ENCODE data around the gene CEP112.
"Not testable (repeated sequence)": the region's sequence is repeated elsewhere in the genome, so short reads cannot be mapped to it uniquely, and the experiment has no call there.

CEP112 gene

GRCh38 chr17:65743308-65743655 is 448.7 kb downstream of the CEP112 start:
- Histone ChIP-seq H3K9me3 (replicated peaks; ENCODE audit: low read length) (no peaks in the 10 kb centered on the region), H3K4me3 (ENCODE audit: low read length) (peak overlapping the region; percentile 46), H3K4me1 (ENCODE audit: control insufficient read depth, insufficient read depth, low read length) (peaks cover 32% of the 10 kb centered on the region), H3K9ac (ENCODE audit: low read depth, low read length) (peak overlapping the region; percentile 74), H3K4me2 (ENCODE audit: low read length) (peak overlapping the region; percentile 83), H3K36me3 (ENCODE audit: insufficient read depth, low read length) (no peaks in the 10 kb centered on the region), H3K27me3 (ENCODE audit: control insufficient read depth, insufficient read depth, low read length) (no peaks in the 10 kb centered on the region)

GRCh38 chr17:65742403-65743307 is 449.3 kb downstream of the CEP112 start:
- H3K4me2 ChIP-seq (ENCODE audit: low read length): peak overlapping the region; percentile 83
- H3K27me3 ChIP-seq (ENCODE audit: control insufficient read depth, insufficient read depth, low read length): no peaks in the 10 kb centered on the region
- H3K9ac ChIP-seq (ENCODE audit: low read depth, low read length): peak overlapping the region; percentile 79
- peak overlapping the region; percentile 56 for H3K4me3 ChIP-seq (ENCODE audit: low read length)
- no peaks in the 10 kb centered on the region for H3K9me3 ChIP-seq (replicated peaks; ENCODE audit: low read length)
- H3K4me1 ChIP-seq (ENCODE audit: control insufficient read depth, insufficient read depth, low read length): peaks cover 32% of the 10 kb centered on the region
- H3K36me3 ChIP-seq (ENCODE audit: insufficient read depth, low read length): no peaks in the 10 kb centered on the region

- Histone ChIP-seq H3K36me3 (ENCODE audit: insufficient read depth, low read length) (no peaks in the 10 kb centered on the region), H3K27me3 (ENCODE audit: control insufficient read depth, insufficient read depth, low read length) (no peaks in the 10 kb centered on the region), H3K4me2 (ENCODE audit: low read length) (no peak overlapping the region), H3K4me1 (ENCODE audit: control insufficient read depth, insufficient read depth, low read length) (peaks cover 32% of the 10 kb centered on the region), H3K9me3 (replicated peaks; ENCODE audit: low read length) (no peaks in the 10 kb centered on the region), H3K9ac (ENCODE audit: low read depth, low read length) (peak overlapping the region; percentile 79), H3K4me3 (ENCODE audit: low read length) (no peak overlapping the region)
Measured at GRCh38 chr17:65741710-65742109, 450.2 kb downstream of the CEP112 start.

- Histone ChIP-seq H3K27me3 (ENCODE audit: control insufficient read depth, insufficient read depth, low read length) (no peaks in the 10 kb centered on the region), H3K36me3 (ENCODE audit: insufficient read depth, low read length) (no peaks in the 10 kb centered on the region), H3K9me3 (replicated peaks; ENCODE audit: low read length) (no peaks in the 10 kb centered on the region), H3K4me1 (ENCODE audit: control insufficient read depth, insufficient read depth, low read length) (peaks cover 23% of the 10 kb centered on the region), H3K4me3 (ENCODE audit: low read length) (no peak overlapping the region), H3K9ac (ENCODE audit: low read depth, low read length) (no peak overlapping the region), H3K4me2 (ENCODE audit: low read length) (no peak overlapping the region)
Measured at GRCh38 chr17:65739034-65739433, 452.9 kb downstream of the CEP112 start.

DNA sequence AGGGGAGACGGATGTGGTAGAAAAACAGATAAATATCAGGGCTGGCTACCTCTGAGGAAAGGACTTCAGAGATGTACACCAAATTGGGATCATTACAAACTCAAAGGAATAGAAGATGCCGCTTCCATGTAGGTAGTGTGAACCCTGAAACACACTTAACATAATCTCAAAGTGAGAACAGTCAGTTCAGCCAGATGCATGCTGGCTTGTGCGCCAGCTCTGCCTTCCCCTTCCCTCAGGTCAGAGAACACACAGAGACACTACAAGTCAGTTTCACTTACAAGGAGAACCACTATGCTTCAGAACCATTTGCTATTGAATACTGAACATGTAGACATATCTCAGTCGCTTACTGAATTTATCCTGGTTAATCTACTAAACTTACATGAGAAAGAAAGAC is 454.5 kb downstream of the CEP112 start:
- Histone ChIP-seq H3K4me3 (ENCODE audit: low read length) (no peak overlapping the region), H3K27me3 (ENCODE audit: control insufficient read depth, insufficient read depth, low read length) (no peaks in the 10 kb centered on the region), H3K9ac (ENCODE audit: low read depth, low read length) (no peak overlapping the region), H3K4me2 (ENCODE audit: low read length) (no peak overlapping the region), H3K4me1 (ENCODE audit: control insufficient read depth, insufficient read depth, low read length) (peaks cover 9% of the 10 kb centered on the region), H3K36me3 (ENCODE audit: insufficient read depth, low read length) (no peaks in the 10 kb centered on the region), H3K9me3 (replicated peaks; ENCODE audit: low read length) (no peaks in the 10 kb centered on the region)

- Histone ChIP-seq H3K4me1 (ENCODE audit: control insufficient read depth, insufficient read depth, low read length) (no peaks in the 10 kb centered on the region), H3K36me3 (ENCODE audit: insufficient read depth, low read length) (no peaks in the 10 kb centered on the region), H3K9ac (ENCODE audit: low read depth, low read length) (no peak overlapping the region), H3K4me3 (ENCODE audit: low read length) (no peak overlapping the region), H3K9me3 (replicated peaks; ENCODE audit: low read length) (no peaks in the 10 kb centered on the region), H3K27me3 (ENCODE audit: control insufficient read depth, insufficient read depth, low read length) (no peaks in the 10 kb centered on the region), H3K4me2 (ENCODE audit: low read length) (no peak overlapping the region)
Measured at GRCh38 chr17:65733314-65733713, 458.6 kb downstream of the CEP112 start.

DNA sequence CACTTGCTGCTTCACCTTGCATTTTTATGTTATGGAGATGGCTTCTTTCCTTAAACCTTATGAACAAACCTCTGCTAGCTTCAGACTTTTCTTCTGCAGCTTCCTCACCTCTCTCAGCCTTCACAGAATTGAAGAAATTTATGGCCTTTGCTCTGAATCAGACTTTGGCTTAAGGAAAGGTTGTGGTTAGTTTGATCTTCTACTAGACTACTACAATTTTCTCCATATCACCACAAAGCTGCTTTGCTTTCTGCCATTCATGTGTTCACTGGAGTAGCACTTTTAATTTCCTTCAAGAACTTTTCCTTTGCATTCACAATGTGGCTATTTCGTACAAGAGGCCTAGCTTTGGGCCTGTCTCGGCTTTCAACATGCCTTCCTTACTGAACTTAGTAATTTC is 459.3 kb downstream of the CEP112 start:
- not testable (repeated sequence) for H3K36me3 ChIP-seq (ENCODE audit: insufficient read depth, low read length); H3K4me1 ChIP-seq (ENCODE audit: control insufficient read depth, insufficient read depth, low read length); H3K4me2 ChIP-seq (ENCODE audit: low read length); H3K9ac ChIP-seq (ENCODE audit: low read depth, low read length); H3K4me3 ChIP-seq (ENCODE audit: low read length); H3K9me3 ChIP-seq (replicated peaks; ENCODE audit: low read length); H3K27me3 ChIP-seq (ENCODE audit: control insufficient read depth, insufficient read depth, low read length)

- Histone ChIP-seq H3K9ac (ENCODE audit: low read depth, low read length) (no peak overlapping the region), H3K9me3 (replicated peaks; ENCODE audit: low read length) (no peaks in the 10 kb centered on the region), H3K4me3 (ENCODE audit: low read length) (no peak overlapping the region), H3K4me2 (ENCODE audit: low read length) (no peak overlapping the region), H3K36me3 (ENCODE audit: insufficient read depth, low read length) (no peaks in the 10 kb centered on the region), H3K4me1 (ENCODE audit: control insufficient read depth, insufficient read depth, low read length) (no peaks in the 10 kb centered on the region), H3K27me3 (ENCODE audit: control insufficient read depth, insufficient read depth, low read length) (no peaks in the 10 kb centered on the region)
Measured at GRCh38 chr17:65730711-65731169, 461.2 kb downstream of the CEP112 start.

DNA sequence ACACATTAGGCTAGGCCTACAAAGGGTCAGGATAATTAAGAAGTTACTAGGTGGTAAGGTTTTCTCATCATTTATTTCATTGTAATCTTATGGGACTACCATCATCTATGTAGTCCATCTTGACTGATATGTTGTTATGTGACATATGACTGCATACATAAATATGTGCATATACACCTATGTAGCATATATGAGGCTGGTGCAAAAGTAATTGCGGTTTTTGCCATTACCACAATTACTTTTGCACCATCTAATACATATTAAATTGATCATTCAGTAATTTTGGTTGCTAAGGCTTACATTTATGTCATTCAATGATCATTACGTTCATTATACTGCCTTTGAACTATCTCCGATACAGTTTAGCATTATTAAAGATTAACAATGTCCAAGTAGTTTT is 462.7 kb downstream of the CEP112 start:
- Histone ChIP-seq H3K9me3 (replicated peaks; ENCODE audit: low read length) (no peaks in the 10 kb centered on the region), H3K4me2 (ENCODE audit: low read length) (no peak overlapping the region), H3K9ac (ENCODE audit: low read depth, low read length) (no peak overlapping the region), H3K36me3 (ENCODE audit: insufficient read depth, low read length) (no peaks in the 10 kb centered on the region), H3K27me3 (ENCODE audit: control insufficient read depth, insufficient read depth, low read length) (no peaks in the 10 kb centered on the region), H3K4me1 (ENCODE audit: control insufficient read depth, insufficient read depth, low read length) (peaks cover under 1% of the 10 kb centered on the region), H3K4me3 (ENCODE audit: low read length) (no peak overlapping the region)

GRCh38 chr17:65727832-65728231 is 464.1 kb downstream of the CEP112 start:
- Histone ChIP-seq H3K9me3 (replicated peaks; ENCODE audit: low read length) (no peaks in the 10 kb centered on the region), H3K4me1 (ENCODE audit: control insufficient read depth, insufficient read depth, low read length) (peaks cover 14% of the 10 kb centered on the region), H3K36me3 (ENCODE audit: insufficient read depth, low read length) (no peaks in the 10 kb centered on the region), H3K4me2 (ENCODE audit: low read length) (no peak overlapping the region), H3K9ac (ENCODE audit: low read depth, low read length) (no peak overlapping the region), H3K4me3 (ENCODE audit: low read length) (no peak overlapping the region), H3K27me3 (ENCODE audit: control insufficient read depth, insufficient read depth, low read length) (no peaks in the 10 kb centered on the region)

DNA sequence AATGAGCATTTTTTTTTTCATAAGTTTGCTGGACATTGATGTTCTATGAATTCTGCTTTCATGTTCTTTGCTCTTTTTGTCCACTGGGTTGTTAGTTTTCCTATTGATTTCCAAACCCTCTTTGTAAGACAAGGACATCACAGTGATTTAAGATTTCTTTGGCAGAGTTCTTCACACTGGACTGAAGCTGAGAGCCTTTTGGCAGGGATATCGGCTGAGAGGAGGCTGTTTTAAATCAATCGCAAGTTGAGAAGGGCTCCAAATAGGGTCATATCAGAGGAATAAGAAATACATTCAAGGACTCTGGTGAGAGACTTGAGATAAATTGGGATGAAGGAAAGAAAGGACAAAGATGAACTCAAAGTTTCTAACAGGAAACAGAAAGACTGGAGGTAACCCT is 464.7 kb downstream of the CEP112 start:
- Histone ChIP-seq H3K36me3 (ENCODE audit: insufficient read depth, low read length) (no peaks in the 10 kb centered on the region), H3K27me3 (ENCODE audit: control insufficient read depth, insufficient read depth, low read length) (no peaks in the 10 kb centered on the region), H3K4me2 (ENCODE audit: low read length) (no peak overlapping the region), H3K9me3 (replicated peaks; ENCODE audit: low read length) (no peaks in the 10 kb centered on the region), H3K4me1 (ENCODE audit: control insufficient read depth, insufficient read depth, low read length) (peaks cover 14% of the 10 kb centered on the region), H3K4me3 (ENCODE audit: low read length) (no peak overlapping the region), H3K9ac (ENCODE audit: low read depth, low read length) (no peak overlapping the region)
